HG02970 (cell line): ENCODE measurements around the gene ACTR6.
"Not testable (repeated sequence)": the region's sequence is repeated elsewhere in the genome, so short reads cannot be mapped to it uniquely, and the experiment has no call there.

Experiments
- ATAC-seq: cut with Tn5 transposase; IDR thresholded peaks from one replicate; pipeline ENCODE4 v1.9.1; 2021; ENCODE audit warnings: mild to moderate bottlenecking, moderate library complexity, moderate number of reproducible peaks; ENCODE audit not compliant: unreplicated experiment, low FRiP score

ACTR6 gene

DNA sequence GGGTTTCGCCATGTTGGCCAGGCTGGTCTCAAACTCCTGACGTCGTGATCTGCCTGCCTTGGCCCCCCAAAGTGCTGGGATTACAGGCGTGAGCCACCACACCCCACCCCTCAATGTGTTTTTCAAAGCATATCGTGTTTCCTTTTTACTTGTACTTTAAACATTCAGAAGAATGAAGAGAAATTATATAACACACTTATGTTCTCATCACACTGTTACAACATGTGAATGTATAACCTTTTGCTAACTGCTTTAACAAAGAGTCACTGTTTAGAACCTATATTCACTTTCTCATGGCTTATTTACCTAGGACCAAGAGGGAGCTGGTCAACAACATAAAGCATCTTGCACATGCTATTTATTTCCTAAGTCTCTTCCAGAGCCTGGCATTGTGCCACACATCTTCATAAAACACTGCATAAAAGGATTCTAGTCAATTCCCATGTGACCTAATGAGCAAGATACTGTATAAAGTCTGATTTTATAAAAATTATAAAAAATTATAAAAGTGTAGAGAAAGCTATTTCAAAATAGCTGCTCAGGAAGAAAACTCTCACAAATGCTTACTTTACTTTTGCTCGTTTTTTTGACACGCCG lies 16.0 kb upstream of the ACTR6 start:
- ATAC-seq: no peak

DNA sequence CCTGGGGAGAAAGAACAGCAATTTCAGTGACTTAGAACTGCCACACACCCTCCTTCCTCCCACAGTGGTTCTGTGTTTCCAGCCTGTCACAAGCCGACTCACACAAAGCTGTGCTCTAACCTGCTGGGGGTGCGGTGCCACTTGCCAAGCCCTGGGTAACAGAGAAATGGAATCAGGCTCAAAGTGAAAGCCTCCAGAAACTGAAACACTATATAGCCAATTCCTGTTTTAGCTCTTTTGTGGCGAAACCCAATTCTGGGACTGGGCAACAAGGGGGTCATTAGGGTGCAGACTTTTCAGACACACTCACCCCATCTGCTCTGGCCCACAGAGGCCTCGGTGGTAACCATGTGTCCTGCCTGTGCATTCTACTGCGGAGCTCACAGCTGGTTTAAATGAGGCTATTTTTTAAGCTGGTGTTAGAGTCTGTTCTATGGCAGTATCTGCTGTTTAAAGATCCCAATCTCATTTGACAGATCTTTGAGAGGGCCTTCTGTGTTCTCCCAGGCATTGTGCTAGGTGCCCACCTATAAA lies 15.2 kb upstream of the ACTR6 start:
- no peak for ATAC-seq

DNA sequence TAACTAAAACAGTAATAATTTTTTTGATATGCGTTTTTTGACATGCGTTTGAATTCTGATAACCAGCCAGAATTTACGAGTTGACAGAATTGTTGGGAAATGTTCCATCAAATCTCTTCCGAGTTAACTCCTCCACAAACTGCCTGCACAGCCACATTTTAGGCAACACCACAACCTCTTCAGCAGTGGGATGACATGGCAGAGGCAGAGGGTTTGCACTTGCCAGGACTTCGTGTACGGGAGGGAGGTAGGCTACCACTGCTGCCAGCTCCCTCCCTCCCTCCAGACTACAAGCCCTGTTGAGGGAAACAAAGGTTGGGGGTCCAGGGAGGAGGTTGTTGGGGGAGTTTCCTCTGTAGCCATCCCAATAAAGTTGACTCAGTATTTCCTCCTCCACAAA lies 14.5 kb upstream of the ACTR6 start:
- ATAC-seq: no peak

- no peak for ATAC-seq
Observed at GRCh38 chr12:100187068-100187467, 13.5 kb upstream of the ACTR6 start.

DNA sequence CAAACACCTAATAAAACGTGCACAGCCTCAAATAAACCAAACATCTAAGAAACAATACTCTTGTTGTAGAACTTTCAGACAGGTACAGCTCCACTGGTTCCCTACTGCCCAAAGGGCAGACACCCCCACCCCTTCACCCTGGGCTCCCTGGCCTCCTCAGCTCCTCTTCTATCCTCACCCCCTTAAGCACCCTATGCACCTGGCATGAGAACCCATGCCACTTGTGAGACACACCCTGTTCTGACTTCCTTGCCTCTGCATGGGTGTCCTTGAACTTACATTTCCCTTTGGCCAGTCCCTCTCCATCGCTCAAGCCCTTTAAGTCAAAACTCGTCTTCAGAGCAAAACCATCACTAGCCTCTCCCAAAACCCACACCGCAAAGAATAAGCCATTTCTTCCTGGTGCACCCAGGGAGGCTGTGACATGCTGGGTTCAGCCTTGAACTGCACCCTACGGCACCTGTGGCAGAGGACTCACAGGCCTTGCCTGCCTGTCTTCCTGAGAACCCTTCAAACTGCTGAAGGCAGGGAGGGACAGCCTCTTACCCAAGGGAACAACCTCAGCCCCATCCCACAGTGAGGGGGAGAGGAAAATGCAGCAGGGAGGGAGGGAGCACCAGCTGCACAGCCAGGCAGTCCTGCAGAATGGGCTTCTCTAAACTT lies 12.6 kb upstream of the ACTR6 start:
- ATAC-seq: no peak

GRCh38 chr12:100188888-100189635 lies 11.6 kb upstream of the ACTR6 start:
- not testable (repeated sequence) for ATAC-seq

DNA sequence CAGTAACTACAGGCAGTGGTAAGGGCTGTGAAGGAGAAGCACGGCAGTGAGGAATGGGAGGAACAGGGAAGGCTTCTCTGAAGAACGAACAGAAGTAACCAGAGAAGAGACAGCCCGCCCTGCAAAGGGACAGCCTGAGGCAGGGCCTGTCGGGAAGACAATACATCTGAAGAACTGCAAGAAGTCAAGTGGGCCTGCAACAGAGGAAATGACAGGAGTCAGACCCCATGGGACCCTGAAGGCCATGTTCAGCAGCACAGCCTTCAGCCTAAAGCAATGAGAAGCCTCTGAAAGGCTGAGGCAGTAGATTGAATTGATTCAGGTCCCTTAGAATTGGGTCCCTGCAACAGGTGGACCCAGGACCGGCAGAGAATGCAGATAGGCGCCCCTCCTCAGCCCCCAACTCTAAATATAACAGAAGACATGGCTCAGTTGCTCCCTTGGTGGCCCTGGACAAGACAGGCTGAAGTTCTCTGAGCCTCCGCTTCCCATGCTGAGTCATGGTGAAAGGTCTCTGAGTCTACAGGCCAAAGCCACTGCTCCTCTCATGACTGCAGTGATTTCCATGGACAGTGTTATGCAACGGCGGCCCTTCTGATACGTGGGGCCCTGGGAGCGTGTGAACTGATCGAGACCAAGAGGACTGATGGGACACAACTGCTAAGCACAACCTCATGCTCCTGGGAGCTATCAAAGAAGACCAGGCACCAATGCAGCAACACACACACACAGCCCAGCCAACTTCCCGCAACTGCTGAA lies 10.8 kb upstream of the ACTR6 start:
- ATAC-seq: no peak

DNA sequence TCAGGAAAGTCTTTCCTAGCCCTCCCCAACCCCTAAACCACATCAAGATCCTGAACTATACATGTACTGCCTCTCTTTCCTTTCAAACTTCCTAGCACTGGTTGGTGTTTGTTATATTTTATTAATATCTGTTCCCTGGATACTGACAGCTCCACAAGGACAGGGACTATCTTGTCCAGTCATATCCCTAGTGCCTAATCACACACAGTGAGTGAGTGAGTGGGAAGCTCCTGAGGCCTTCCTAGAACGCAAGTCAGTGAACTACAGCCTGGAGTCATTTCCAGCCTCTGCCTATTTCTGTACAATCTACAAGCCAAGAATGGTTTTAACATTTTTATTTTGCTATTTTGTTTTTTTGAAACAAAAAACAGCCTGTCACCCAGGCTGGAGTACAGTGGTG lies 7.5 kb upstream of the ACTR6 start:
- no peak for ATAC-seq

DNA sequence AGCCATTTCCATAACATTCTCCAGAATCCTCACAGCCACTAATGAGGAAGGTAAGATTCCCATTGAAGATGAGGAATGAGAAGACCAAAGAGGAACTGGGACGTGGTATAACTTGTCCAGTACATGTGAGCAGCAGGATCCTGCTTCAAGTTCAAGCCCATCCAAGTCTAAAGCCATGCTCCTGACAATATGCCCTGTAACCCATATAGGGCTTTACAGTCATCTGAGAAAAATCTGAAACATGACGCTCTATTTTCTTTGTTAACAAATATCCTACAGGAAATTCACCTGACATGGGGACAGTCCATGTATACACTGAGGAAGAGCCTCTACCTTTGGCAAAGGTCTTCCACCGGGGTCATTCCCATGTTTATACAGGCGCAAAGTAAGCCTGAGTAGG lies 3.1 kb upstream of the ACTR6 start:
- ATAC-seq: no peak

- no peak for ATAC-seq
Observed at GRCh38 chr12:100199023-100199346, 1.6 kb upstream of the ACTR6 start.

DNA sequence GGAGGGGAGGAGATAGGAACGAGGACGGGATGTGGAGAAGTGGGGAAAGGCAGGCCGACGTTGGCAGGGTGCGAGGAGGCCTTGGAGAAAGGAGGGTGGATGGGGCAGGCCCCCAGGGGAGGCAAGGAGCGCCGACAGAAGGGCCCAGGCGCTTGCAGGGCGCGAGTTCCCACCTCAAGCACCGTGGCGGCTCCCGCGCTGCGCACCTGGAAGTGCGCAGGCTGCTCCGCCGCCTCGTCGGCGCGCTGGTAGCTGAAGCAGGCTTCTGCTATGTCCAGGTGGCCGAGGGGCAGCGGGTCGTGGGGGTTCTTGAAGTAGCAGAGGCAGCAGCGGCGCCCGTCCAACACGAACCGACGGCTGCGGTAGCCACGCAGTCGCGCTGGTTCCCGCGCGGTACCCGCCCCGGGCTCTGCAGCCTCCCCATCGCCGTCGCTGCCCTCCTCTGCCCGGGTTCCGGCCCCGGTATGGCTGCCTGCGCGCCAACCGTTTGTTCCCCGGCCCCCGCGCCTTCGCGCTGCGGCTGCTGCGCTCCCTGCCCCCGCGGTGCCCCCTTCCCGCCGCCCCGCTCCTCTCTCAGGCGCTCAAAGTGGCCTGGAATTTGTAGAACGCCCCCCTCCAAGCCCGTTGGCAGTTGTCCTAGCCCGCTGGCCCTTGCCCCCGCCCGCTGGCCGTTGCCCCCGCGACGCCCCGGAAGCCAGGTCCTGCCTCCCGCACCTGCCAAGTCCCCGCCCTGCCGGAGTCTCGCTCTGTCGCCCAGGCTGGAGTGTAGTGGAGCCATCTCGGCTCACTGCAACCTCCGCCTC lies 1.1 kb upstream of the ACTR6 start:
- ATAC-seq: peak; percentile 73

DNA sequence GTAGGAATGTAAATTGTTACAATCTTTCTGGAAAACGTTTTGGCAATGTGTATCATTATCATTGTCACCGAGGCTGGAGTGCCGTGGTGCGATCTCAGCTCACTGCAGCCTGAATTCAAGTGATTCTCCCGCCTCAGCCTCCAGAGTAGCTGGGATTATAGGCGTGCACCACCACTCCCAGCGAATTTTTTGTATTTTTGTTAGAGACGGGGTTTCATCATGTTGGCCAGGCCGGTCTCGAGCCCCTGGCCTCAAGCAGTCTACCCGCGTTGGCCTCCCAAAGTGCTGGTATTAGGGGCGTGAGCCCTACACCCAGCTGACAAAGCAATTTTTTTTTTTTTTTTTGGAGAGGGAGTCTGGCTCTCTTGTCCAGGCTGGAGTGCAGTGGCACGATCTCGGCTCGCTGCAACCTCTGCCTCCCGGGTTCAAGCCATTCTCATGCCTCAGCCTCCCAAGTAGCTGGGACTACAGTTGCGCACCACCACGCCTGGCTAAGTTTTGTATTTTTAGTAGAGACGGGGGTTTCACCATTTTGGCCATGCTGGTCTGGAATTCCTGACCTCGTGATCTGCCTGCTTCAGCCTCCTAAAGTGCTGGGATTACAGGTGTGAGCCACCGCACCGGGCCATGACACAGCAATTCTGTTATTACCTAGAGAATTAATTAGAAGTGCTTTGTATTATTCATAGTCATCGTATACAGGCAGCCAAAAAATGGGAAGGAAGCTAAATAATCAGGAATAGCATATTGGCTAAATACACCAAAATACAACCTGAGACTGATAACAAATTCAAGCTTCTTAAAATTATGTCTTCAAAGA lies 1.2 kb downstream of the ACTR6 start:
- no peak for ATAC-seq

DNA sequence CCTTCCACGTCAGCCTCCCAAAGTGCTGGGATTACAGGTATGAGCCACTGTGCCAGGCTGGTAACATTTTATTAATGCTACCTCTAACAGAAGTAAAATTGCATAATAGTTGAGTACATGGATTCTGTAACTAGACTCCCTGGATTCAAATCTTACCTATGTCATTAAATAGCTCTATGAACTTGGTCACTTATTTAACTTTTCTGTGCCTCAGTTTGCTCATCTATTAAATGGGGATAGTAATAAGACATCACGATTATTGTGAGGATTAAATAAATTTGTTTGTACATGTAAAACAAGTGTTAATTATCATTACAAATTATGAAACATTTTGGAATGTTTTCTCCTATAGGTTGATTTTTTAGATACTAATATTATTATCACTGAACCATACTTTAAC lies 6.7 kb downstream of the ACTR6 start:
- no peak for ATAC-seq

DNA sequence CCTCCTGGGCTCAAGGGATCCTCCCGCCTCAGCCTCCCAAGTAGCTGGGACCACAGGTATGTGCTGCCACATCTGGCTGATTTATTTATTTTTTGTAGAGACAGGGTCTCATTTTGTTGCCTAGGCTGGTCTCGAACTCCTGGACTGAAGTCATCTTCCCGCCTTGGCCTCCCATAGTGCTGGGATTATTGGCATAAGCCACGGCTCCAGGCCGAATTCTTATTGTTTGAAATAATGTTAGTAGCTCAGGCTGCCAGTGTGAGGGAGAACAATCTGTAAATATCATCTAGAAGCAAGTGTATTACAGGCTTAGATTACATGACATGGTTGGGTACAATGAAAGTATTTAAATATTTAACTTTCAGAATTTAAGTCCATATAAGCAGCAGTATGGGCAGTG lies 8.2 kb downstream of the ACTR6 start:
- ATAC-seq: no peak

DNA sequence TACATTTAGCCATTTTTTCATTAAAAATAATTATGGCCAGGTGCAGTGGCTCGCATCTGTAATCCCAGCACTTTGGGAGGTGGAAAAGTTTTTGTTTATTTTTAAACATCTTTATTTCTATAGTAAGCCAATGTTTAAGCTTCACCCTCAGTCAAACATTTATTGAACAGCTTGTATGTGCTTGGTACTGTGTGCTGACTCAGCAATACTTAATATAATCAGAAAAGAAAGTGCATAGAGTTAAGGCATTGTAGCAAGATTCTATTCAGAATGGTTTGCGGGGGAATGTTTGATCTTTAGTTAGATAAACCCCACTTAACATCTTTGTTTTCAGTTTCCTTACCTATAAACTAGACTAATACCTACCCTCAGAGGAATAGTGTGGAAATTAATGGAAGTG lies 11.1 kb downstream of the ACTR6 start:
- ATAC-seq: no peak

DNA sequence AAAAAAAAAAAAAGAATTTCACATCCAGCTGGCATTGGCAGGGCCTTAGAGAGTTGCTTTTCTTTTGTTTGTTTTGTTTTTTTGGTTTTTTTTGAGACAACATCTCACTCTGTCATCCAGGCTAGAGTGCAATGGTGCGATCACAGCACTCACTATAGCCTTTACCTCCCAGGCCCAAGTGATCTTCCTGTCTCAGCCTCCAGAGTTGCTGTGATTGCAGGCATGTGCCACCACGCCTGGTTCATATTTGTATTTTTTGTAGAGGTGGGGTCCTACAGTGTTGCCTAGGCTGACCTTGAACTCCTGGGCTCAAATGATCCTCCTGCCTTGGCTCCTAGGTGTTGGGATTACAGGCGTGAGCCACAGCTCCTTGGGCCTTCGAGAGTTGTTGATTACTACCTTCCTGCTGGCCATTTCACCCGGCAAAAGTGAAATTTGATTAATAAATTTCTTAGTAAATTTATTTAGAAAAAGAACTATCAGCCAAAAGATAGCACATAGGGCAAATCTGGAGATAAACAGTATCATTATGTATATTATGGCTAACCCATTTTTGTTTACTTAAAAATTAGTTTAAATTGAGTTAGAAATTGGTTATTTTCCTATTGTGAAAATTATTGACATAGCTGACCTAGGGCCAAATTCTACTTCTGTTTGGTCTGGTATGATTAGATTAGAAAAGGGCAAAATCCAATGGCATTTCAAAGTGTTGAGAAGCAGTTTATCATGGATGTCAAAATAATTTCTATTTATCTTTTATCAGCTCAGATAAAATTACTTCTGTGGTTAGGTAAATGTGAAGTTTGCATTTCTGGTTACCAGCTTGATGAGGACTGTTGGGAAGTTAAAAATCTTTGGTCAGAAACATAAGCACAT lies 12.6 kb downstream of the ACTR6 start:
- ATAC-seq: no peak

- no peak for ATAC-seq
Observed at GRCh38 chr12:100214518-100214917, 13.9 kb downstream of the ACTR6 start.

DNA sequence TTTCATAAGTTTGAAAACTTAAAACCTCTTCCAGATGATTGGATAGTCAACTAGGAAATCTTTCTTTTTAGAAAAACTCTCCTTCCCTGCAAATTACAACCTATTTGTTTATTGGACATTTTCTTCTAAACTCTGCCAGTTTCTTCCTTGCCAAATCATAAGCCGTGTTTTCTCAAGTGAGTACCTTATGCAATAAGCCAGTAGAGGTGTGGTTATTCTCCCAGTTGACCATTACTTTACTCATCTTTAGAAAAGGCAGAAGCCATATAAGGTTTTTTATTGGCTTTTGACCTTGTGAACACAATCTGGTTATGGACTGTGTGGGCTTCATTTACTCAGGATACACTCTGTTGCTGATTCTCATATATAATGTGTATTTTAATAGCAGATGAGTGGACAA lies 14.6 kb downstream of the ACTR6 start:
- no peak for ATAC-seq
